ENCODE measurements around the gene HYAL3. TPM values are rescaled to one million over a fixed set of nuclear protein-coding genes. Genes with fewer than 3 reads are reported as not detected.
A peak's percentile ranks its signal among the peaks of the same experiment; 100 is the strongest.

Gene HYAL3
- total and polyA plus RNA-seq, 2 of the 8 experiments (the other 6 are each of a cell fraction or from before 2014, with no cell fraction given) = 3.2 to 12.2 TPM

DNA sequence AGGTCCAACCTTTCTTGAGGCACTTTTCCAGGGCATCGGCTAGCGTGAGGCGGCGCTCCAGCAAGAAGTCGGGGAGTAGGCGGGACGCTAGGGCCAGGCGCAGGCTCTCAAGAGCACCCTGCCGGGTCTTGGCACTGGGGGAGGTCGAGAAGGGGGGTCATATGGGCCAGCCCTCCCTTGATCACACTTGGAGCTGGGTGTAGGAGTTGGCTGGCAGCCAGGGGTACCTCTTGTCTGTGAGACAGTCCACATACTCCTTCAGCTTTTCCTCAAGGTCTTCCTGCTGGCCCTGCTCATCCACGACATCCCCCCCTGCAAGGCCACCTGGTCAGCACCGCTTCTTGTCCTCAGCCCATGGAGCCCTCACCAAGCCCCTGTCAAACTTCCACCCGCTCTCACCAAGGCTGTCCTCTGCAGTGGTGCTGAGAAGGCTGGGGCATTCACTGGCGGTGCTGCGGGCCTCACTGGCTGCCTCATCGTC lies 9.0 kb downstream of the HYAL3 start:
- Histone ChIP-seq H2BK15ac (ENCODE audit: low read length) (no peak overlapping the region), H4K5ac (ENCODE audit: insufficient read length, low read depth, low read length) (no peak overlapping the region), H3K9me3 (ENCODE audit: insufficient read depth in 2 of 2, low read depth in 1 of 2, low read length in 1 of 2) (no peaks in the 10 kb centered on the region), H2AK5ac (ENCODE audit: low read depth, low read length) (no peak overlapping the region), H2AFZ (ENCODE audit: low read length) (no peak overlapping the region), H3K23me2 (ENCODE audit: low read depth, low read length) (peaks cover 10% of the 10 kb centered on the region), H3K4me1 (replicated peaks in 1 of 4; ENCODE audit: control insufficient read depth in 3 of 4, insufficient read depth in 4 of 4, low read length in 3 of 4) (peaks cover 0 to 7% (median 5%) of the 10 kb centered on the region in 4 experiments; a peak in 4 of 7 replicates), H2BK20ac (ENCODE audit: low read length) (no peak overlapping the region), H2BK120ac (replicated peaks; ENCODE audit: low read depth, low read length) (no peak overlapping the region), H2BK12ac (ENCODE audit: low read depth, low read length) (no peak overlapping the region), H3K18ac (ENCODE audit: extremely low read depth, low read length) (no peak overlapping the region), H3K27ac (ENCODE audit: low read depth, low read length) (no peak overlapping the region), H3K23ac (ENCODE audit: insufficient read length) (no peak overlapping the region), H4K20me1 (replicated peaks in 1 of 2; ENCODE audit: control insufficient read depth in 1 of 2, insufficient read depth in 2 of 2, low read length in 2 of 2) (peaks cover 0 to 13% of the 10 kb centered on the region in 2 experiments), H4K8ac (ENCODE audit: extremely low read depth, insufficient read depth, low read length) (peak overlapping the region; percentile 31; the same call in 1 of the 2 replicates), H3K9ac (replicated peaks in 1 of 4; ENCODE audit: extremely low read depth in 1 of 4, low read depth in 3 of 4, low read length in 3 of 4) (no peak overlapping the region), H3K36me3 (ENCODE audit: control insufficient read depth in 2 of 4, insufficient read depth in 4 of 4, low read length in 3 of 4) (peaks cover 16 to 29% (median 22%) of the 10 kb centered on the region in 4 experiments), H3K79me2 (ENCODE audit: control insufficient read depth in 1 of 2, insufficient read depth in 2 of 2, low read length in 2 of 2) (peaks cover 0 to 15% of the 10 kb centered on the region in 2 experiments; a peak in 3 of 4 replicates), H3K79me1 (ENCODE audit: low read depth, low read length) (peaks cover 8% of the 10 kb centered on the region; the same call in 1 of the 2 replicates), H3K4ac (replicated peaks; ENCODE audit: insufficient read length, low read depth, low read length) (no peak overlapping the region), H3K4me3 (ENCODE audit: extremely low read depth in 1 of 4, insufficient read depth in 2 of 4, low read depth in 3 of 4, low read length in 4 of 4) (no peak overlapping the region), H2BK5ac (ENCODE audit: low read depth, low read length) (no peak overlapping the region), H3K4me2 (ENCODE audit: insufficient read depth in 1 of 2, low read depth in 2 of 2, low read length in 2 of 2) (no peak overlapping the region), H3K56ac (replicated peaks; ENCODE audit: insufficient read length, low read depth, low read length) (no peak overlapping the region), H3K14ac (ENCODE audit: insufficient read length) (no peak overlapping the region), H3K27me3 (replicated peaks in 1 of 4; ENCODE audit: control insufficient read depth in 3 of 4, extremely low read depth in 1 of 4, insufficient read depth in 3 of 4, low read length in 3 of 4) (no peaks in the 10 kb centered on the region; a peak in 1 of 7 replicates), H4K91ac (replicated peaks; ENCODE audit: insufficient read length, low read length) (no peak overlapping the region)
- TF ChIP-seq JUN (IDR thresholded peaks at IDR 0.05; ENCODE audit: low read depth, low read length) (no peak), EGR1 (IDR thresholded peaks at IDR 0.05; ENCODE audit: borderline replicate concordance, low read depth, low read length) (no peak), CTBP2 (IDR thresholded peaks at IDR 0.05; ENCODE audit: borderline replicate concordance, insufficient read depth, insufficient read length, low read length) (no peak), PHF8 (conservative IDR thresholded peaks at IDR 0.05; ENCODE audit: low read depth, low read length) (no peak)
- TF ChIP-seq, protein P1, sequence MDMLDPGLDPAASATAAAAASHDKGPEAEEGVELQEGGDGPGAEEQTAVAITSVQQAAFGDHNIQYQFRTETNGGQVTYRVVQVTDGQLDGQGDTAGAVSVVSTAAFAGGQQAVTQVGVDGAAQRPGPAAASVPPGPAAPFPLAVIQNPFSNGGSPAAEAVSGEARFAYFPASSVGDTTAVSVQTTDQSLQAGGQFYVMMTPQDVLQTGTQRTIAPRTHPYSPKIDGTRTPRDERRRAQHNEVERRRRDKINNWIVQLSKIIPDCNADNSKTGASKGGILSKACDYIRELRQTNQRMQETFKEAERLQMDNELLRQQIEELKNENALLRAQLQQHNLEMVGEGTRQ (IDR thresholded peaks at IDR 0.05; ENCODE audit: low read length) = no peak
- DNase-seq (ENCODE audit: low read depth in 1 of 2, low spot score in 2 of 2) (no peak), FAIRE-seq (no peak)
- 99% methylated on average over 16 of the region's 16 CpGs; no CpG with 5 or more reads in 1 of the 2 experiments for WGBS, 2 experiments (ENCODE audit: extremely low coverage in 1 of 2, insufficient coverage in 1 of 2, insufficient read length in 1 of 2, insufficient replicate concordance in 2 of 2, low coverage in 1 of 2, low lambda C conversion rate in 2 of 2, missing lambda C conversion rate in 1 of 2)
- ChIA-PET CTCF (ENCODE audit: partially characterized antibody) (interaction anchor here (0.8 to 4.3 kb wide), 4 partner anchors 15 to 33 kb away, joined by 4 to 17 read pairs (median 13); partner anchors contain the start of gene HYAL2), POLR2A (ENCODE audit: partially characterized antibody) (interaction anchor here (1.1 to 6.8 kb wide), 5 partner anchors 9 to 47 kb away, joined by 3 to 122 read pairs (median 5); partner anchors contain the start of genes HYAL3, LSMEM2 and NAA80)

Measured in H1 (cell line).